CD14-positive monocyte (primary cell): ENCODE measurements around the gene HIPK1. TPM values are rescaled to one million over a fixed set of nuclear protein-coding genes. Genes with fewer than 3 reads are reported as not detected.

Source experiments
- DNase-seq, 3 donors: peaks; one replicate each; pipeline ENCODE4 v3.0.0-alpha.2; 2011 to 2022
- H2AFZ ChIP-seq: 2 replicates; pipeline ENCODE4 v1.6.0; 2012; ENCODE audit warnings: mild to moderate bottlenecking, low read depth, low read length, inconsistent platforms; ENCODE audit not compliant: insufficient read depth, poor library complexity, severe bottlenecking
- H3K27ac ChIP-seq, 2 donors: 1 replicate in 1 of 2; 2 replicates in 1 of 2; pipeline ENCODE4 v1.5.1; 2012 to 2013; ENCODE audit warnings: low read length in 2 of 2, control low read depth in 1 of 2, inconsistent platforms in 1 of 2, low read depth in 1 of 2, mild to moderate bottlenecking in 1 of 2
- H3K27me3 ChIP-seq, 2 donors: one replicate each; pipeline versions ENCODE4 v1.6.0 to v1.6.1; 2011 to 2013; ENCODE audit warnings: low read length in 2 of 2; ENCODE audit not compliant: control insufficient read depth in 2 of 2, insufficient read depth in 2 of 2
- H3K36me3 ChIP-seq, 2 donors: replicated peaks in 1 of 2; 1 replicate in 1 of 2; 2 replicates in 1 of 2; pipeline versions ENCODE4 v1.5.1 to v1.6.1; 2012 to 2013; ENCODE audit warnings: low read length in 2 of 2, control low read depth in 1 of 2, inconsistent platforms in 1 of 2, mild to moderate bottlenecking in 1 of 2; ENCODE audit not compliant: insufficient read depth in 2 of 2, control insufficient read depth in 1 of 2
- H3K4me1 ChIP-seq, 2 donors: 1 replicate in 1 of 2; 2 replicates in 1 of 2; pipeline versions ENCODE4 v1.5.1 to v1.6.1; 2012 to 2013; ENCODE audit warnings: low read length in 2 of 2, control low read depth in 1 of 2, inconsistent platforms in 1 of 2, mild to moderate bottlenecking in 1 of 2, moderate library complexity in 1 of 2; ENCODE audit not compliant: insufficient read depth in 2 of 2, control insufficient read depth in 1 of 2
- H3K4me2 ChIP-seq: replicated peaks from 2 replicates; pipeline ENCODE3; 2012; ENCODE audit warnings: low read length, moderate library complexity, mild to moderate bottlenecking; ENCODE audit not compliant: poor library complexity, severe bottlenecking; ENCODE audit errors: extremely low read depth
- H3K4me3 ChIP-seq, 3 experiments: fragments of 200-600 bp in 1 of 3; sonication (generic) in 1 of 3; replicated peaks in 1 of 3; 1 replicate in 2 of 3; 2 replicates in 1 of 3; pipeline ENCODE4 v1.5.1; 2011 to 2013; ENCODE audit warnings: low read length in 3 of 3, mild to moderate bottlenecking in 3 of 3, control low read depth in 2 of 3, low read depth in 2 of 3, inconsistent platforms in 1 of 3, moderate library complexity in 1 of 3
- H3K79me2 ChIP-seq: 2 replicates; pipeline ENCODE4 v1.6.0; 2012; ENCODE audit warnings: mild to moderate bottlenecking, control low read depth, inconsistent platforms, low read length, moderate library complexity; ENCODE audit not compliant: insufficient read depth
- H3K9ac ChIP-seq: 2 replicates; pipeline ENCODE4 v1.6.0; 2017; ENCODE audit warnings: low read length, mild to moderate bottlenecking; ENCODE audit not compliant: insufficient read depth, poor library complexity, severe bottlenecking
- H3K9me3 ChIP-seq, 2 donors: replicated peaks in 1 of 2; 1 replicate in 1 of 2; 2 replicates in 1 of 2; pipeline versions ENCODE4 v1.5.1 to v1.6.1; 2012 to 2013; ENCODE audit warnings: low read length in 2 of 2, control low read depth in 1 of 2; ENCODE audit not compliant: control insufficient read depth in 1 of 2, insufficient read depth in 1 of 2
- H4K20me1 ChIP-seq: 2 replicates; pipeline ENCODE4 v1.6.0; 2012; ENCODE audit warnings: mild to moderate bottlenecking, low read length, control low read depth, moderate library complexity; ENCODE audit not compliant: insufficient read depth
- H3K27ac Mint-ChIP-seq, 7 donors: one replicate each; pipeline ENCODE4 v1.8.0; 2020; ENCODE audit warnings: mild to moderate bottlenecking in 7 of 7, mixed read lengths in 7 of 7, moderate library complexity in 6 of 7, inconsistent platforms in 2 of 7
- H3K27me3 Mint-ChIP-seq, 3 donors: one replicate each; pipeline ENCODE4 v1.8.0; 2021 to 2022; ENCODE audit warnings: low read depth in 3 of 3, mild to moderate bottlenecking in 3 of 3, mixed read lengths in 3 of 3, moderate library complexity in 3 of 3, inconsistent platforms in 1 of 3
- H3K36me3 Mint-ChIP-seq, 2 donors: one replicate each; pipeline ENCODE4 v1.8.0; 2020; ENCODE audit warnings: mixed read lengths in 2 of 2, inconsistent platforms in 1 of 2, mild to moderate bottlenecking in 1 of 2
- H3K4me1 Mint-ChIP-seq: one replicate; pipeline ENCODE4 v1.8.0; 2020; ENCODE audit warnings: mild to moderate bottlenecking, mixed read lengths
- H3K4me3 Mint-ChIP-seq, 2 donors: one replicate each; pipeline ENCODE4 v1.8.0; 2020; ENCODE audit warnings: mild to moderate bottlenecking in 2 of 2, mixed read lengths in 2 of 2, moderate library complexity in 1 of 2
- H3K9me3 Mint-ChIP-seq, 7 donors: one replicate each; pipeline ENCODE4 v1.8.0; 2020 to 2022; ENCODE audit warnings: mixed read lengths in 7 of 7, mild to moderate bottlenecking in 6 of 7, moderate library complexity in 6 of 7, inconsistent platforms in 2 of 7
- WGBS: methylation state at CpG from one replicate; pipeline ENCODE4 v1.1.5; 2013; ENCODE audit warnings: missing lambda C conversion rate; ENCODE audit not compliant: insufficient coverage; 5-methylcytosine and 5-hydroxymethylcytosine counted together
- intact Hi-C, 2 donors: fragments of 100-400 bp; cut with micrococcal nuclease; formaldehyde crosslinking; loops; one replicate each; pipeline versions ENCODE4 v1.15.0 to v1.15.1; 2023
- polyA plus RNA-seq, 3 donors: library from polyadenylated mRNA; depleted of rRNA in 1 of 3; unstranded in 2 of 3; stranded (reverse) in 1 of 3; fragments of 300-500 nt in 2 of 3; fragments of >200 nt in 1 of 3; fragmentation: Illumina TruSeq in 2 of 3; gene quantifications; 1 replicate in 2 of 3; 2 replicates in 1 of 3; pipeline ENCODE4 v1.2.3, GENCODE V29; 2012 to 2021
- TF ChIP-seq, protein P1 (sequence below): fragments of 200-600 bp; IDR thresholded peaks from one replicate; pipeline ENCODE4 v1.8.0; 2022; ENCODE audit warnings: antibody characterized with exemption, mild to moderate bottlenecking

HIPK1 gene
- polyA plus RNA-seq, 3 donors, result 10.1 to 57.2 (median 14.8) TPM

DNA sequence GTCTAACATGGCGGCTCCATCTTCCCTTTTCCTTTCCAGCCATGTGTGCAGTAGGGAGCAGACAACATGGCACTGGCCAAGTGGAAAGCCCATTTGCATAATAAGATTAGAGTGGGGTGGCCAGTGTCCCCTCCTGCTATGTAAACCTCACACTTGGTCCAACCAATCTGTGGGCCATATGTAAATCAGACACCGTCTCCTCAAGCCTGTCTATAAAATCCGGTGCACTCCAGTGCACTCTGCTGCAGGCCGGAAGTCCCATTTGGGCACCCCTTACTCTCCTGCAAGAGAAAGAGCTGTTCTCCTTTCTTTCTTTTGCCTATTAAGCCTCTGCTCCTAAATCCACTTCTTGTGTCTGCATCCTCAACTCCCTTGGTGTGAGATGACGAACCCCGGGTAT, 94.3 kb downstream of the HIPK1 start:
- H3K9me3 Mint-ChIP-seq, result peaks cover under 1 to 19% (median 7%) of the 10 kb centered on the region in 7 donors
- Histone ChIP-seq H3K27me3 (no peaks in the 10 kb centered on the region), H3K79me2 (no peaks in the 10 kb centered on the region), H3K27ac (no peak overlapping the region), H3K36me3 (no peaks in the 10 kb centered on the region), H3K4me3 (no peak overlapping the region), H3K9me3 (peaks cover 0 to 10% of the 10 kb centered on the region in 2 donors), H3K4me2 (no peak overlapping the region), H3K4me1 (no peaks in the 10 kb centered on the region), H4K20me1 (no peaks in the 10 kb centered on the region), H2AFZ (no peak overlapping the region), H3K9ac (no peak overlapping the region)
- peaks cover 0 to 9% (median 2%) of the 10 kb centered on the region in 3 donors for H3K27me3 Mint-ChIP-seq
- WGBS, result 93% methylated on average over 2 of the region's 6 CpGs
- H3K27ac Mint-ChIP-seq, result no peak overlapping the region
- intact Hi-C loops, result no loop called here
- DNase-seq, result no peak
- no peaks in the 10 kb centered on the region for H3K36me3 Mint-ChIP-seq
- TF ChIP-seq, protein P1, sequence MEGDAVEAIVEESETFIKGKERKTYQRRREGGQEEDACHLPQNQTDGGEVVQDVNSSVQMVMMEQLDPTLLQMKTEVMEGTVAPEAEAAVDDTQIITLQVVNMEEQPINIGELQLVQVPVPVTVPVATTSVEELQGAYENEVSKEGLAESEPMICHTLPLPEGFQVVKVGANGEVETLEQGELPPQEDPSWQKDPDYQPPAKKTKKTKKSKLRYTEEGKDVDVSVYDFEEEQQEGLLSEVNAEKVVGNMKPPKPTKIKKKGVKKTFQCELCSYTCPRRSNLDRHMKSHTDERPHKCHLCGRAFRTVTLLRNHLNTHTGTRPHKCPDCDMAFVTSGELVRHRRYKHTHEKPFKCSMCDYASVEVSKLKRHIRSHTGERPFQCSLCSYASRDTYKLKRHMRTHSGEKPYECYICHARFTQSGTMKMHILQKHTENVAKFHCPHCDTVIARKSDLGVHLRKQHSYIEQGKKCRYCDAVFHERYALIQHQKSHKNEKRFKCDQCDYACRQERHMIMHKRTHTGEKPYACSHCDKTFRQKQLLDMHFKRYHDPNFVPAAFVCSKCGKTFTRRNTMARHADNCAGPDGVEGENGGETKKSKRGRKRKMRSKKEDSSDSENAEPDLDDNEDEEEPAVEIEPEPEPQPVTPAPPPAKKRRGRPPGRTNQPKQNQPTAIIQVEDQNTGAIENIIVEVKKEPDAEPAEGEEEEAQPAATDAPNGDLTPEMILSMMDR, result no peak
- no peak overlapping the region for H3K4me3 Mint-ChIP-seq
- no peaks in the 10 kb centered on the region for H3K4me1 Mint-ChIP-seq

GRCh38 chr1:114024049-114024448, 94.9 kb downstream of the HIPK1 start:
- DNase-seq, result no peak
- H3K4me3 Mint-ChIP-seq, result no peak overlapping the region
- H3K27ac Mint-ChIP-seq, result no peak overlapping the region
- TF ChIP-seq, protein P1, result no peak
- no peaks in the 10 kb centered on the region for H3K79me2 ChIP-seq
- WGBS, result 90% methylated on average over 2 of the region's 6 CpGs
- H3K36me3 Mint-ChIP-seq, result no peaks in the 10 kb centered on the region
- intact Hi-C loops, result no loop called here
- H3K27me3 Mint-ChIP-seq, result peaks cover 0 to 9% (median 2%) of the 10 kb centered on the region in 3 donors
- no peaks in the 10 kb centered on the region for H3K27me3 ChIP-seq
- H3K4me3 ChIP-seq, result no peak overlapping the region
- no peak overlapping the region for H3K4me2 ChIP-seq
- H3K9me3 ChIP-seq, result peaks cover 0 to 7% of the 10 kb centered on the region in 2 donors
- H3K9me3 Mint-ChIP-seq, result peaks cover 0 to 17% (median 4%) of the 10 kb centered on the region in 7 donors
- H3K4me1 Mint-ChIP-seq, result no peaks in the 10 kb centered on the region
- H4K20me1 ChIP-seq, result no peaks in the 10 kb centered on the region
- no peaks in the 10 kb centered on the region for H3K4me1 ChIP-seq
- no peaks in the 10 kb centered on the region for H3K36me3 ChIP-seq
- no peak overlapping the region for H2AFZ ChIP-seq
- H3K9ac ChIP-seq, result no peak overlapping the region
- H3K27ac ChIP-seq, result no peak overlapping the region
